Measurements from ENCODE around the gene ZNF407.

DNA sequence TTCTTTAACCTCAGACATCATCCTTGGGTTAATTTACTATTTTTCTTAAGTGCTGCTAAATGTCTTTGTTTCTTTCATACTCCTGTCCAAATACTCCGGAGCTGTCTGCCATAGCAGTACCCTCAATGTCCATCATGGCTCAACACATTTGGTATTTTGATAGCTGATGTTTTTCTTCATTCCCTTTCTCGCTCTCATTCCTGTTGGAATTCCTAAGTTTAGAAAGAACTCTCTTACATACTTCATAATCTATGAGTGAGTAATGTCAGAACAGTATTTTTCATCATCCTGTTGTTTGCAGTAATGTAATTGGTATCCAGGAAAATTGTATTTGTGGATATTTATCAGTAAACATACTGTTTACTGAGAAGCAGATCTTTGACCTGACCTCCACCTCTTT lies 328.4 kb downstream of the ZNF407 start:
- TF ChIP-seq, protein P1, sequence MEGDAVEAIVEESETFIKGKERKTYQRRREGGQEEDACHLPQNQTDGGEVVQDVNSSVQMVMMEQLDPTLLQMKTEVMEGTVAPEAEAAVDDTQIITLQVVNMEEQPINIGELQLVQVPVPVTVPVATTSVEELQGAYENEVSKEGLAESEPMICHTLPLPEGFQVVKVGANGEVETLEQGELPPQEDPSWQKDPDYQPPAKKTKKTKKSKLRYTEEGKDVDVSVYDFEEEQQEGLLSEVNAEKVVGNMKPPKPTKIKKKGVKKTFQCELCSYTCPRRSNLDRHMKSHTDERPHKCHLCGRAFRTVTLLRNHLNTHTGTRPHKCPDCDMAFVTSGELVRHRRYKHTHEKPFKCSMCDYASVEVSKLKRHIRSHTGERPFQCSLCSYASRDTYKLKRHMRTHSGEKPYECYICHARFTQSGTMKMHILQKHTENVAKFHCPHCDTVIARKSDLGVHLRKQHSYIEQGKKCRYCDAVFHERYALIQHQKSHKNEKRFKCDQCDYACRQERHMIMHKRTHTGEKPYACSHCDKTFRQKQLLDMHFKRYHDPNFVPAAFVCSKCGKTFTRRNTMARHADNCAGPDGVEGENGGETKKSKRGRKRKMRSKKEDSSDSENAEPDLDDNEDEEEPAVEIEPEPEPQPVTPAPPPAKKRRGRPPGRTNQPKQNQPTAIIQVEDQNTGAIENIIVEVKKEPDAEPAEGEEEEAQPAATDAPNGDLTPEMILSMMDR (IDR thresholded peaks at IDR 0.05), result no peak
- no peak for TF ChIP-seq POLR2AphosphoS5 (IDR thresholded peaks at IDR 0.05)

All from gastroesophageal sphincter (tissue), 3 donors.